OCI-LY1 (cell line): ENCODE measurements around the gene TTC3.

Source experiments
- H2AFZ ChIP-seq: fragments of 200-600 bp; sonication (generic), shearing (Covaris generic); 2 replicates; pipeline ENCODE4 v1.6.0; 2014; ENCODE audit warnings: antibody characterized with exemption, mild to moderate bottlenecking, low read length
- H3F3A ChIP-seq: fragments of 200-600 bp; sonication (generic), shearing (Covaris generic); 2 replicates; pipeline ENCODE4 v1.6.0; 2014; ENCODE audit warnings: mild to moderate bottlenecking, antibody characterized with exemption, low read length, moderate library complexity; ENCODE audit not compliant: insufficient read depth
- H3K27ac ChIP-seq: fragments of 200-600 bp; sonication (generic); 2 replicates; pipeline ENCODE4 v1.5.1; 2014; ENCODE audit warnings: low read length, mixed run types, mild to moderate bottlenecking, low read depth; ENCODE audit not compliant: poor library complexity, severe bottlenecking
- H3K27me3 ChIP-seq: fragments of 200-600 bp; sonication (generic); 2 replicates; pipeline ENCODE4 v1.6.0; 2014; ENCODE audit warnings: antibody characterized with exemption, mild to moderate bottlenecking, low read length, moderate library complexity; ENCODE audit not compliant: insufficient read depth
- H3K36me3 ChIP-seq: fragments of 200-600 bp; sonication (generic); 2 replicates; pipeline ENCODE4 v1.6.1; 2014; ENCODE audit warnings: mild to moderate bottlenecking, antibody characterized with exemption, low read length, moderate library complexity, mixed read lengths; ENCODE audit not compliant: insufficient read depth
- H3K4me1 ChIP-seq: fragments of 200-600 bp; sonication (generic); 2 replicates; pipeline ENCODE4 v1.5.1; 2014; ENCODE audit warnings: mild to moderate bottlenecking, low read length, moderate library complexity; ENCODE audit not compliant: insufficient read depth, severe bottlenecking
- H3K4me2 ChIP-seq: fragments of 200-600 bp; sonication (generic), shearing (Covaris generic); 2 replicates; pipeline ENCODE4 v1.6.1; 2014; ENCODE audit warnings: low read length
- H3K4me3 ChIP-seq: fragments of 200-600 bp; sonication (generic); 2 replicates; pipeline ENCODE4 v1.5.1; 2014; ENCODE audit warnings: low read length, low read depth, mild to moderate bottlenecking, mixed read lengths; ENCODE audit not compliant: poor library complexity, severe bottlenecking
- H3K79me2 ChIP-seq: fragments of 200-600 bp; shearing (Covaris generic); 2 replicates; pipeline ENCODE4 v1.6.1; 2016; ENCODE audit warnings: mixed run types, low read length, mixed read lengths; ENCODE audit not compliant: insufficient read depth
- H3K9ac ChIP-seq: fragments of 200-600 bp; sonication (generic), shearing (Covaris generic); 2 replicates; pipeline ENCODE4 v1.6.1; 2014; ENCODE audit warnings: mild to moderate bottlenecking, low read length, mixed read lengths
- H3K9me2 ChIP-seq: fragments of 200-600 bp; sonication (generic), shearing (Covaris generic); 2 replicates; pipeline ENCODE4 v1.6.1; 2014; ENCODE audit warnings: low read depth, mild to moderate bottlenecking, low read length, mixed read lengths
- H3K9me3 ChIP-seq: fragments of 200-600 bp; shearing (Covaris generic); 2 replicates; pipeline ENCODE4 v1.6.1; 2014; ENCODE audit warnings: low read length, mixed read lengths
- H4K20me1 ChIP-seq: fragments of 200-600 bp; sonication (generic), shearing (Covaris generic); 2 replicates; pipeline ENCODE4 v1.6.0; 2016; ENCODE audit warnings: mild to moderate bottlenecking, low read length; ENCODE audit not compliant: insufficient read depth
- EZH2 ChIP-seq: fragments of 200-600 bp; sonication (generic), shearing (Covaris generic); IDR thresholded peaks from 2 replicates; pipeline ENCODE4 v1.8.0; 2017; ENCODE audit warnings: borderline replicate concordance, mixed run types, mild to moderate bottlenecking, antibody characterized with exemption, low read length, moderate library complexity, mixed read lengths
- TF ChIP-seq, protein P1 (sequence below): fragments of 200-600 bp; sonication (generic), shearing (Covaris generic); IDR thresholded peaks from 2 replicates; pipeline ENCODE4 v1.5.1; 2017; ENCODE audit warnings: mild to moderate bottlenecking, antibody characterized with exemption, low read length, moderate library complexity, mixed read lengths

The TTC3 gene

GRCh38 chr21:37165586-37165985, 92.5 kb downstream of the TTC3 start:
- H3K79me2 ChIP-seq: no peaks in the 10 kb centered on the region
- H3K4me2 ChIP-seq: no peak overlapping the region
- peaks cover 80% of the 10 kb centered on the region for H3K36me3 ChIP-seq
- no peak overlapping the region for H3K9ac ChIP-seq
- no peak overlapping the region for H3K27ac ChIP-seq
- H3K27me3 ChIP-seq: no peaks in the 10 kb centered on the region
- 0 out of 2 replicates have a peak, but pooled peaks cover 2% of the 10 kb centered on the region for H3F3A ChIP-seq
- no peaks in the 10 kb centered on the region for H4K20me1 ChIP-seq
- H2AFZ ChIP-seq: no peak overlapping the region
- H3K9me3 ChIP-seq: no peaks in the 10 kb centered on the region
- H3K4me1 ChIP-seq: no peaks in the 10 kb centered on the region
- no peak overlapping the region for H3K4me3 ChIP-seq
- H3K9me2 ChIP-seq: no peaks in the 10 kb centered on the region
- TF ChIP-seq EZH2: no peak
- TF ChIP-seq, protein P1, sequence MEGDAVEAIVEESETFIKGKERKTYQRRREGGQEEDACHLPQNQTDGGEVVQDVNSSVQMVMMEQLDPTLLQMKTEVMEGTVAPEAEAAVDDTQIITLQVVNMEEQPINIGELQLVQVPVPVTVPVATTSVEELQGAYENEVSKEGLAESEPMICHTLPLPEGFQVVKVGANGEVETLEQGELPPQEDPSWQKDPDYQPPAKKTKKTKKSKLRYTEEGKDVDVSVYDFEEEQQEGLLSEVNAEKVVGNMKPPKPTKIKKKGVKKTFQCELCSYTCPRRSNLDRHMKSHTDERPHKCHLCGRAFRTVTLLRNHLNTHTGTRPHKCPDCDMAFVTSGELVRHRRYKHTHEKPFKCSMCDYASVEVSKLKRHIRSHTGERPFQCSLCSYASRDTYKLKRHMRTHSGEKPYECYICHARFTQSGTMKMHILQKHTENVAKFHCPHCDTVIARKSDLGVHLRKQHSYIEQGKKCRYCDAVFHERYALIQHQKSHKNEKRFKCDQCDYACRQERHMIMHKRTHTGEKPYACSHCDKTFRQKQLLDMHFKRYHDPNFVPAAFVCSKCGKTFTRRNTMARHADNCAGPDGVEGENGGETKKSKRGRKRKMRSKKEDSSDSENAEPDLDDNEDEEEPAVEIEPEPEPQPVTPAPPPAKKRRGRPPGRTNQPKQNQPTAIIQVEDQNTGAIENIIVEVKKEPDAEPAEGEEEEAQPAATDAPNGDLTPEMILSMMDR: no peak

DNA sequence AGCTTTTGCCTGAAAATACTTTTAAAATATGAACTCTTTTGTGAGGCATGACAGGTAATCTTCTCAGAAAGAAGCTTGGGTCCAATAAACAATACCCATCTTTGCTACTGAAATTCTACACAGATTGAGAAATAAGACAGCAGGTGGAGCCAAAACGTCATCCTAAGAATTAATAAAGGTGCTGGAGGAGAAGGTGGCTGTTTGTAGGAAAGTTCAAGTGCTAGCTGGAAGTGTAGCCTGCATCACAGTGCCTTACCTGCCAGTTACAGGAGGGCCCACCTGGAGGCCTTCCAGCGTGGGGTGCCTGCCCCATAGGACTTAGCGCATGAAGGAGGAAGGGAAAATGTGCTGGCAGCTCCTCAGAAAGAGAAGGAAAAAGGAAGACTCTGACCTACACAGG, 93.7 kb downstream of the TTC3 start:
- TF ChIP-seq EZH2: no peak
- TF ChIP-seq, protein P1: peak; percentile 42
- Histone ChIP-seq H3F3A (0 out of 2 replicates have a peak, but pooled peaks cover 2% of the 10 kb centered on the region), H3K36me3 (peaks cover 78% of the 10 kb centered on the region), H4K20me1 (no peaks in the 10 kb centered on the region), H3K9ac (no peak overlapping the region), H3K9me2 (no peaks in the 10 kb centered on the region), H3K4me1 (no peaks in the 10 kb centered on the region), H2AFZ (no peak overlapping the region), H3K27ac (no peak overlapping the region), H3K79me2 (no peaks in the 10 kb centered on the region), H3K9me3 (no peaks in the 10 kb centered on the region), H3K4me3 (no peak overlapping the region), H3K4me2 (no peak overlapping the region), H3K27me3 (no peaks in the 10 kb centered on the region)

DNA sequence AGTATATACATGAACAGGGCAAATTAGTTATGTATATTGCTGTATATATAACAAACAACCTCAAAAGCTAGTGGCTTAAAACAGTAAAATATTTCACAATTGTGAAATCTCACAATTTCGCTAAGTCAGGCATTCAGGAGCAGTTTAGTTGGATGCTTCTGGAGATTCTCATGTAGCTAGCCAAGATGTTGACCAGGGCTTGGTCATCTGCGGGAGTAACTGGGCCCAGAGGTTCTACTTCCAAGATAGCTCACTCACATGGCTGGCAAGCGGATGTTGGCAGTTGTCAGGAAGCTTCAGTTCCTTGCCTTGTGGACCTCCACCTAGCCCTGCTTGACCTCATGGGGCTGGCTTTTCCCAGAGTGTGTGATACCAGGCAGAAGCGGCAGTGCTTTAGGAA, 95.6 kb downstream of the TTC3 start:
- no peak overlapping the region for H3K4me2 ChIP-seq
- H3F3A ChIP-seq: 0 out of 2 replicates have a peak, but pooled peaks cover 2% of the 10 kb centered on the region
- no peaks in the 10 kb centered on the region for H3K9me2 ChIP-seq
- H3K36me3 ChIP-seq: peaks cover 75% of the 10 kb centered on the region
- no peak overlapping the region for H3K27ac ChIP-seq
- H3K9me3 ChIP-seq: no peaks in the 10 kb centered on the region
- no peak overlapping the region for H3K4me3 ChIP-seq
- H3K27me3 ChIP-seq: no peaks in the 10 kb centered on the region
- TF ChIP-seq, protein P1: no peak
- TF ChIP-seq EZH2: no peak
- no peaks in the 10 kb centered on the region for H3K79me2 ChIP-seq
- no peaks in the 10 kb centered on the region for H3K4me1 ChIP-seq
- H3K9ac ChIP-seq: no peak overlapping the region
- H4K20me1 ChIP-seq: no peaks in the 10 kb centered on the region
- H2AFZ ChIP-seq: no peak overlapping the region
